Stimulated activated memory B cell treated with anti-CD40 and anti-IgM and Interleukin-4, amounts not matched to agents 10 μg/mL and 1 μg/mL and 100 μg/mL, for 72 hours (primary cell): ENCODE results near the gene XXYLT1.
"Not testable (repeated sequence)": the region's sequence is repeated elsewhere in the genome, so short reads cannot be mapped to it uniquely, and the experiment has no call there.

Source experiments
- ATAC-seq: fragments of 150-1000 bp; cut with Tn5 transposase; 2 replicates; pipeline ENCODE4 v1.10.0; 2021
- H3K27ac Mint-ChIP-seq: one replicate; pipeline ENCODE4 v1.8.0; 2022; ENCODE audit warnings: mild to moderate bottlenecking, mixed read lengths
- H3K27me3 Mint-ChIP-seq: one replicate; pipeline ENCODE4 v1.8.0; 2022; ENCODE audit warnings: mixed read lengths
- H3K36me3 Mint-ChIP-seq: one replicate; pipeline ENCODE4 v1.8.0; 2022; ENCODE audit warnings: mixed read lengths
- H3K4me1 Mint-ChIP-seq: one replicate; pipeline ENCODE4 v1.8.0; 2022; ENCODE audit warnings: mixed read lengths
- H3K4me3 Mint-ChIP-seq: one replicate; pipeline ENCODE4 v1.8.0; 2022; ENCODE audit warnings: mild to moderate bottlenecking, moderate library complexity, mixed read lengths
- H3K9me3 Mint-ChIP-seq: one replicate; pipeline ENCODE4 v1.8.0; 2022; ENCODE audit warnings: mixed read lengths

Gene XXYLT1

GRCh38 chr3:195094191-195094921 is 176.6 kb downstream of the XXYLT1 start:
- H3K36me3 Mint-ChIP-seq = no peaks in the 10 kb centered on the region
- peak overlapping the region; percentile 67 for H3K4me3 Mint-ChIP-seq
- no peaks in the 10 kb centered on the region for H3K27me3 Mint-ChIP-seq
- ATAC-seq = peak; percentile 95
- no peaks in the 10 kb centered on the region for H3K9me3 Mint-ChIP-seq
- peaks cover 42% of the 10 kb centered on the region for H3K4me1 Mint-ChIP-seq
- H3K27ac Mint-ChIP-seq = peak overlapping the region; percentile 93

- Mint-ChIP-seq H3K27me3 (no peaks in the 10 kb centered on the region), H3K4me3 (peak overlapping the region; percentile 67), H3K27ac (peak overlapping the region; percentile 93), H3K36me3 (no peaks in the 10 kb centered on the region), H3K9me3 (no peaks in the 10 kb centered on the region), H3K4me1 (peaks cover 42% of the 10 kb centered on the region)
- peak; percentile 14 for ATAC-seq
Measured at GRCh38 chr3:195093731-195094130, 177.2 kb downstream of the XXYLT1 start.

DNA sequence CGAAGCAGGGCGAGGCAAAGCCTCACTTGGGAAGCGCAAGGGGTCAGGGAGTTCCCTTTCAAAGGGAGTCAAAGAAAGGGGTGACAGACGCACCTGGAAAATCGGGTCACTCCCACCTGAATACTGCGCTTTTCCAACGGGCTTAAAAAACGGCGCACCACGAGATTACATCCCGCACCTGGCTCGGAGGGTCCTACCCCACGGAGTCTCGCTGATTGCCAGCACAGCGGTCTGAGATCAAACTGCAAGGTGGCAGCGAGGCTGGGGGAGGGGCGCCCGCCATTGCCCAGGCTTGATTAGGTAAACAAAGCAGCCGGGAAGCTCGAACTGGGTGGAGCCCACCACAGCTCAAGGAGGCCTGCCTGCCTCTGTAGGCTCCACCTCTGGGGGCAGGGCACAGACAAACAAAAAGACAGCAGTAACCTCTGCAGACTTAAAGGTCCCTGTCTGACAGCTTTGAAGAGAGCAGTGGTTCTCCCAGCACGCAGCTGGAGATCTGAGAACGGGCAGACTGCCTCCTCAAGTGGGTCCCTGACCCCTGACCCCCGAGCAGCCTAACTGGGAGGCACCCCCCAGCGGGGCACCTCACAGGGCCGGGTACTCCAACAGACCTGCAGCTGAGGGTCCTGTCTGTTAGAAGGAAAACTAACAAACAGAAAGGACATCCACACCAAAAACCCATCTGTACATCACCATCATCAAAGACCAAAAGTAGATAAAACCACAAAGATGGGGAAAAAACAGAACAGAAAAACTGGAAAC is 182.9 kb downstream of the XXYLT1 start:
- H3K36me3 Mint-ChIP-seq, H3K27me3 Mint-ChIP-seq, ATAC-seq, H3K4me1 Mint-ChIP-seq, H3K9me3 Mint-ChIP-seq: not testable (repeated sequence)
- Mint-ChIP-seq H3K27ac (peak overlapping the region; percentile 77), H3K4me3 (peak overlapping the region; percentile 83)

GRCh38 chr3:195087328-195087727 is 183.6 kb downstream of the XXYLT1 start:
- ATAC-seq = no peak
- Mint-ChIP-seq H3K4me1 (peaks cover 9% of the 10 kb centered on the region), H3K27me3 (no peaks in the 10 kb centered on the region), H3K27ac (peak overlapping the region; percentile 77), H3K36me3 (no peaks in the 10 kb centered on the region), H3K4me3 (peak overlapping the region; percentile 83), H3K9me3 (no peaks in the 10 kb centered on the region)

DNA sequence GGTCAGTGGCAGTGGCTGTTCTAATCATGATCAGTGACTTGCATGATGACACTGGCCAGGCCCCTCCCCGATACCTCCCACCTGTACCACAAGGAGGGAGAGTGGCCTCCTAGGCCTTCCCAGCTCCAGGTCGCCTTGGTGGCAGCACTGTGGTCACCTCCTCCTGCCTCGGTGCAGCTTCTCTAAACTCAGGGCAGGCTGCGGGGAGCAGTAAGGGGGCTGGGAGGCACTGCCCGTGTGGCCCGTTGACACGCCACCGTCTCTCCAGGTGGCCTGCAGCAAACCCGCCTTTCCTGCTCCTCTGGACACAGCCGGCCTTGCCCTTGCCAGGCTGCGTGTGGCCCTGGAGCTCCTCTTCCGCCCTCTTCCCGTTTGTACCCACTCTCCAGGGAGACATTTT is 184.1 kb downstream of the XXYLT1 start:
- Mint-ChIP-seq H3K36me3 (no peaks in the 10 kb centered on the region), H3K9me3 (no peaks in the 10 kb centered on the region), H3K4me1 (peaks cover 9% of the 10 kb centered on the region), H3K4me3 (no peak overlapping the region), H3K27me3 (no peaks in the 10 kb centered on the region), H3K27ac (peak overlapping the region; percentile 77)
- ATAC-seq = no peak

GRCh38 chr3:195086341-195086740 is 184.6 kb downstream of the XXYLT1 start:
- ATAC-seq = no peak
- H3K36me3 Mint-ChIP-seq = no peaks in the 10 kb centered on the region
- no peaks in the 10 kb centered on the region for H3K27me3 Mint-ChIP-seq

DNA sequence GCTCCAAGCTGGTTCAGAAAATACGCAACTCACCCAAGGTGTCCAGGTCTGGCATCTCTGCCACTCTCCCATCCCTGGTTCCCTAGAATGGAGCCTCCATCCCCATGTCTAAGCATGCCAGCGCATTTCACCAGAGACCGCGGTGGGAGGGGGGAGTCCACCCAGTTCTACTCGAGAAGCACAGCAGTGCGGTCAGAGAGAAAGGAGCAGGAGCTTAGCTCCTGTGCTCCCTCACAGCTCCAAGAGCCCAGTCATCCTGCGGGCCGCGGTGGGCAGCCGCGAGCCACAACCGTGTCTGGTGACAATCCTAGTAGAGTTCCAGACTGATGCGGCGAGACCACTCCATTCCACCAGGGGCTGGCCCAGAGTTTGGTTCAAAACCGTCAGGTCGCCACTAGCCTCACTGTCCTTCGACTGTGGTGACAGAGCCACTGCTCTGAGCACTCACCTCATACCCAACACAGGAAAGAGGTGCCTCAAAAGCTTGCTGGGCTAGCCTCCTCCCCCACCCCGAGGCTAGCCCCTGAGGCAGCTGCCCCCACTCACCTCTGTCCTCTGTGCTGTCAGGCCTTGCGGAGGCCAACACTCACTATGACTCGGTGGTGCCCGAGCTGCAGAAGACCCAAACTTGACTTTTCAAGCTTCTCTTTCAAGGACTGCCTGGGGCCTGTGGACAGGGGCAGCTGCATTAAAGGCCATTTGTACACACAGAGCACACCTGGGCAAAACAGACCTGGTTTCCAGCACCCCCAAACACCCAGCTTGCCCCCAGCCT is 185.4 kb downstream of the XXYLT1 start:
- Mint-ChIP-seq H3K27me3 (no peaks in the 10 kb centered on the region), H3K36me3 (no peaks in the 10 kb centered on the region), H3K9me3 (no peaks in the 10 kb centered on the region), H3K4me1 (peaks cover 9% of the 10 kb centered on the region), H3K27ac (no peak overlapping the region), H3K4me3 (no peak overlapping the region)
- no peak for ATAC-seq

More at GRCh38 chr3:195086341-195086740, 184.6 kb downstream of the XXYLT1 start:
- Mint-ChIP-seq H3K9me3 (no peaks in the 10 kb centered on the region), H3K27ac (peak overlapping the region; percentile 44), H3K4me3 (no peak overlapping the region), H3K4me1 (peaks cover 9% of the 10 kb centered on the region)

DNA sequence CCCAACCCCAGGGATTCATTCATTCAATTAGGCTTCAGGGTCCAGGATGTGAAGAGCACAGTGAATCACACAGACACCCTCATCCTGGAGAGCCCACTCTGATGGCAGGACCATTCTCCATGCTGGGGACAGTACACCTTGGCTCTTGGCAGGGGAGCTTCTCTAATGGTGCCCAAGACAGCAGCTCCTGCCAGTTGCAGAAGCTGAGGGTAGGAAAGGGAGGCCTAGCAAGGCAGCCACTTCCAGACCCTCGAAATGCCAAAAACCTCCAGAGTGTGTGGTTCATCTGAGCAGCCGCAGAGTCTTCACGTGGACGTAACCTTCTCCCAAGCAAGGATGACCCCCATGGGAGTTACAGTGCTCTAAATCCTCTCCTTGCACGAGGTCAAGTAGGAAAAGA is 186.2 kb downstream of the XXYLT1 start:
- no peak for ATAC-seq
- no peaks in the 10 kb centered on the region for H3K9me3 Mint-ChIP-seq
- no peaks in the 10 kb centered on the region for H3K27me3 Mint-ChIP-seq
- H3K27ac Mint-ChIP-seq = no peak overlapping the region
- no peaks in the 10 kb centered on the region for H3K36me3 Mint-ChIP-seq
- H3K4me1 Mint-ChIP-seq = peaks cover 14% of the 10 kb centered on the region
- no peak overlapping the region for H3K4me3 Mint-ChIP-seq

DNA sequence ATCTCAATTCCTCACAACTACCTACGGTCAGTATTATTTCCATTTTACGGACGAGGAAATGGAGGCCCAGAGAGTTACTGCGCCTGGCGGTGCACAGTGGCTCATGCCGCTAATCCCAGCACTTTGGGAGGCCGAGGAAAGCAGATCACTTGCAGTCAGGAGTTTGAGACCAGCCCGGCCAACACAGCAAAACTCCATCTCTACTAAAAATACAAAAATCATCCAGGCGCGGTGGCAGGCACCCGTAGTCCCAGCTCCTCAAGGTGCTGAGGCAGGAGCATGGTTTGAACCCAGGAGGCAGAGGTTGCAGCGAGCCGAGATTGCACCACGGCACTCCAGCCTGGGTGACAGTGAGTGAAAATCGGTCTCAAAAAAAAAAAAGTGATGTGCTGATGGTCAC is 187.3 kb downstream of the XXYLT1 start:
- peaks cover 24% of the 10 kb centered on the region for H3K4me1 Mint-ChIP-seq
- H3K36me3 Mint-ChIP-seq = no peaks in the 10 kb centered on the region
- no peaks in the 10 kb centered on the region for H3K27me3 Mint-ChIP-seq
- H3K4me3 Mint-ChIP-seq = no peak overlapping the region
- no peak for ATAC-seq
- no peak overlapping the region for H3K27ac Mint-ChIP-seq
- H3K9me3 Mint-ChIP-seq = no peaks in the 10 kb centered on the region

DNA sequence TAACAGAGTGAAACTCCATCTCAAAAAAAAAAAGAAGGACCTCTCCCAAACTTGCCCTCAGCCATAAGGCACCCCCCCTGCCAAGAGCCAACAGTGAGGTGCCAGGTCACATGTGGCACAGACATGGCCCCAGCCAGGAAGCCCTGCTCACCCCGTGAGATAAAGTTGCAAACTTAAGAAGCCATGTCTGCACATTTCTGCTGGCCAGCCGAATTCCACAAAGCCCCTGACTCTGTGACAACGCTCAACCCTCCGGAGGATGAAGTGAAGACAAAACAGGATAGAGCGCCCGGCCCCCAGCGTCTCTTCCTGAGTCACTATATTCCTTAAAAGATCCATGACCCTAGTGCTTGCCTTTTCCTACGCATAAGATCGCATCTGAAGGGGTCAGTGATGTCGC is 188.1 kb downstream of the XXYLT1 start:
- no peak for ATAC-seq
- H3K9me3 Mint-ChIP-seq = no peaks in the 10 kb centered on the region
- H3K27me3 Mint-ChIP-seq = no peaks in the 10 kb centered on the region
- no peak overlapping the region for H3K27ac Mint-ChIP-seq
- H3K4me1 Mint-ChIP-seq = peaks cover 24% of the 10 kb centered on the region
- no peaks in the 10 kb centered on the region for H3K36me3 Mint-ChIP-seq
- no peak overlapping the region for H3K4me3 Mint-ChIP-seq

DNA sequence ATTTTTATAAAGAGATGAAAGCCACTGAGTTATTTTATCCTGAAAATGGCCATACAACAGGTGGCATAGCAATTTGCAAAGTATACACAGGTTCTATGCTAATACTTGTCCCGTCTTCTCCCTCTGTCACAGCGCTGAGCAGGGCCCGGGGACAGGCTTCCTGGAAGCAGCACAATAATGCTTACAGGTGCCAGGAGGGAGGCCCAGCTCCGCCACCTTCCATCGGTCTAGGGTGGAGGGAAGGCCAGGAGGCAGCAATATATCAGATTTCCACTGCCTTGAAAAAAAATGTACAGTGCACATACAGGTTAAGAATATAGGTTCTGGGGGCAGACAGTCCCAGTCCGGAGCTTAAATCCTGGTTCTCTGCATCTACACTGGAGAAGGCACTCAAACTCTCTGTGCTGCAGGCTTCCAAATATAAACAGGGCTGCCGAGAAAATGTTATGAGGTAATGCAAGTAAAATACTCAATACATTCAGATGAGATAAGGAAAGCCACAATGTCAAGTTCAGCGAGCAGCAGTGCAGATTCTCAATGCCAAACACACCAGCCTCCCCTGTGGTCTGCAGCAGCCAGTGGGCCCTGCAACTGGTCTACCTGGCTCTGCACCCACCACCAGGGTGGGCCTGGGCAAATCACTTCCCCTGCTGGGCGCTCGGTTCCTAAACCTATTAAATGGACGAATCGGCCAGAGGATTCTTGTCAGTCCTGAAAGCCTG is 189.6 kb downstream of the XXYLT1 start:
- Mint-ChIP-seq H3K36me3 (no peaks in the 10 kb centered on the region), H3K4me3 (no peak overlapping the region), H3K27ac (no peak overlapping the region), H3K4me1 (peaks cover 14% of the 10 kb centered on the region), H3K9me3 (no peaks in the 10 kb centered on the region), H3K27me3 (no peaks in the 10 kb centered on the region)
- no peak for ATAC-seq

GRCh38 chr3:195080571-195081151 is 190.3 kb downstream of the XXYLT1 start:
- Mint-ChIP-seq H3K4me3 (no peak overlapping the region), H3K27me3 (no peaks in the 10 kb centered on the region), H3K9me3 (no peaks in the 10 kb centered on the region), H3K4me1 (peaks cover 14% of the 10 kb centered on the region), H3K27ac (no peak overlapping the region), H3K36me3 (no peaks in the 10 kb centered on the region)
- no peak for ATAC-seq

GRCh38 chr3:195080125-195080524 is 190.8 kb downstream of the XXYLT1 start:
- ATAC-seq = no peak
- peak overlapping the region; percentile 32 for H3K27ac Mint-ChIP-seq

GRCh38 chr3:195079636-195080035 is 191.3 kb downstream of the XXYLT1 start:
- Mint-ChIP-seq H3K9me3 (no peaks in the 10 kb centered on the region), H3K27me3 (no peaks in the 10 kb centered on the region), H3K36me3 (no peaks in the 10 kb centered on the region), H3K4me1 (peaks cover 14% of the 10 kb centered on the region), H3K4me3 (no peak overlapping the region), H3K27ac (peak overlapping the region; percentile 32)
- no peak for ATAC-seq

More at GRCh38 chr3:195080125-195080524, 190.8 kb downstream of the XXYLT1 start:
- peaks cover 14% of the 10 kb centered on the region for H3K4me1 Mint-ChIP-seq
- no peaks in the 10 kb centered on the region for H3K36me3 Mint-ChIP-seq
- no peaks in the 10 kb centered on the region for H3K27me3 Mint-ChIP-seq
- no peak overlapping the region for H3K4me3 Mint-ChIP-seq
- no peaks in the 10 kb centered on the region for H3K9me3 Mint-ChIP-seq
